ENCODE measurements around the gene ABHD4.
A peak's percentile ranks its signal among the peaks of the same experiment; 100 is the strongest.
"Not testable (repeated sequence)": the region's sequence is repeated elsewhere in the genome, so short reads cannot be mapped to it uniquely, and the experiment has no call there.

ABHD4 gene

DNA sequence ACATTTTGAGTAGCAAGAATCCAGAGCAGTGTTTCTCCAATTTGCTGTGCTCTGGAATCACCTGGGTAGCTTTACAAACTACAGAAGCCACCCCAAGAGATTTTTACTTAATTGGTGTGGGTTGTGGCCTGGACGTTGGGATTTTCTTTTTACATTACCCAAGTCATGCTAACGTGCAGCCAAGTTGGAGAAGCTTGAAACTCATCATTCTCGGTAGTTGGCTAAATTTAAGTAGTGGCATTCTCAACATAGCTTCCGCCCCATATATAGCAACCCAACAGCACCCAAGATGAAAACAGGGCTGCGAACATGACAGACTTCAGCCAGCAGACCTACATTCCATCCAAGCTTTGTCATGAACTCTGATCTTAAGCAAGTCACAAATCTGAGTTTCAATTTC, 34.1 kb upstream of the ABHD4 start:
- H3K79me2 ChIP-seq (ENCODE audit: low read length): peaks cover 26% of the 10 kb centered on the region
- peaks cover 64% of the 10 kb centered on the region for H3K4me1 ChIP-seq (ENCODE audit: low read length)
- H3K9me3 ChIP-seq (replicated peaks; ENCODE audit: insufficient read depth, low read length): no peaks in the 10 kb centered on the region
- H3K36me3 ChIP-seq (replicated peaks; ENCODE audit: insufficient read depth, low read length): no peaks in the 10 kb centered on the region
- H3K4me3 ChIP-seq (ENCODE audit: low read length): no peak overlapping the region
- no peaks in the 10 kb centered on the region for H3K9me2 ChIP-seq (replicated peaks; ENCODE audit: insufficient read depth, low read length)
- peak; percentile 55 for DNase-seq
- no peak for TF ChIP-seq EZH2phosphoT487 (IDR thresholded peaks at IDR 0.05; ENCODE audit: low read length)
- no peak for TF ChIP-seq EZH2 (optimal IDR thresholded peaks at IDR 0.05; ENCODE audit: low read depth, low read length)
- TF ChIP-seq, protein P1, sequence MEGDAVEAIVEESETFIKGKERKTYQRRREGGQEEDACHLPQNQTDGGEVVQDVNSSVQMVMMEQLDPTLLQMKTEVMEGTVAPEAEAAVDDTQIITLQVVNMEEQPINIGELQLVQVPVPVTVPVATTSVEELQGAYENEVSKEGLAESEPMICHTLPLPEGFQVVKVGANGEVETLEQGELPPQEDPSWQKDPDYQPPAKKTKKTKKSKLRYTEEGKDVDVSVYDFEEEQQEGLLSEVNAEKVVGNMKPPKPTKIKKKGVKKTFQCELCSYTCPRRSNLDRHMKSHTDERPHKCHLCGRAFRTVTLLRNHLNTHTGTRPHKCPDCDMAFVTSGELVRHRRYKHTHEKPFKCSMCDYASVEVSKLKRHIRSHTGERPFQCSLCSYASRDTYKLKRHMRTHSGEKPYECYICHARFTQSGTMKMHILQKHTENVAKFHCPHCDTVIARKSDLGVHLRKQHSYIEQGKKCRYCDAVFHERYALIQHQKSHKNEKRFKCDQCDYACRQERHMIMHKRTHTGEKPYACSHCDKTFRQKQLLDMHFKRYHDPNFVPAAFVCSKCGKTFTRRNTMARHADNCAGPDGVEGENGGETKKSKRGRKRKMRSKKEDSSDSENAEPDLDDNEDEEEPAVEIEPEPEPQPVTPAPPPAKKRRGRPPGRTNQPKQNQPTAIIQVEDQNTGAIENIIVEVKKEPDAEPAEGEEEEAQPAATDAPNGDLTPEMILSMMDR (IDR thresholded peaks at IDR 0.05; ENCODE audit: low read length): no peak
- peak overlapping the region; percentile 49; the same call in 1 of the 2 replicates for H3K9ac ChIP-seq (ENCODE audit: low read length)
- H3F3A ChIP-seq (ENCODE audit: insufficient read depth, low read length): peaks cover 37% of the 10 kb centered on the region
- H3K27me3 ChIP-seq (replicated peaks; ENCODE audit: insufficient read depth, low read length): no peaks in the 10 kb centered on the region
- H3K27ac ChIP-seq (ENCODE audit: low read length): peak overlapping the region; percentile 97
- peak overlapping the region; percentile 60 for H3K4me2 ChIP-seq (ENCODE audit: low read depth, low read length)
- H4K20me1 ChIP-seq (ENCODE audit: insufficient read depth, low read length): no peaks in the 10 kb centered on the region
- H2AFZ ChIP-seq (ENCODE audit: low read length): no peak overlapping the region

DNA sequence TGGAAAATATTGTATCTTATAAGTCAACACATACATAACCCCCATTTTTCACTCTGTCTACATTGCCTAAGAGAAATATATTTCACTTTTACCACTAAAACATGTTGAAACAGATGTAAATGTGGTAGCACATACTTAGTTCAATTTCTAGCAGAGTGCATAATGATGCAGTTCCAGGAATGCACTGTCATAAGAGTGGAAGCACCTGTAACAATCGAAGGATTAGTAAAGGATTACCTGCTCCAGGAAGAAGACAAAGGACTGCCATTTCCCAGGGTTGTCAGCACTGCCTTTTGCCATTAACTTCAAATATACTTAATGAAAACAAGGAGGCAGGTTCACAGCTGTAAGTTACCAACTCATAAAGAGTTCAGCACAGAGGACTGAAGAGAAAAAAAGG, 33.6 kb upstream of the ABHD4 start:
- Histone ChIP-seq H3F3A (ENCODE audit: insufficient read depth, low read length) (peaks cover 37% of the 10 kb centered on the region), H4K20me1 (ENCODE audit: insufficient read depth, low read length) (no peaks in the 10 kb centered on the region), H2AFZ (ENCODE audit: low read length) (no peak overlapping the region), H3K27ac (ENCODE audit: low read length) (peak overlapping the region; percentile 97), H3K9me3 (replicated peaks; ENCODE audit: insufficient read depth, low read length) (no peaks in the 10 kb centered on the region), H3K9me2 (replicated peaks; ENCODE audit: insufficient read depth, low read length) (no peaks in the 10 kb centered on the region), H3K4me3 (ENCODE audit: low read length) (no peak overlapping the region), H3K9ac (ENCODE audit: low read length) (peak overlapping the region; percentile 49), H3K36me3 (replicated peaks; ENCODE audit: insufficient read depth, low read length) (no peaks in the 10 kb centered on the region), H3K79me2 (ENCODE audit: low read length) (peaks cover 30% of the 10 kb centered on the region), H3K27me3 (replicated peaks; ENCODE audit: insufficient read depth, low read length) (no peaks in the 10 kb centered on the region), H3K4me1 (ENCODE audit: low read length) (peaks cover 64% of the 10 kb centered on the region), H3K4me2 (ENCODE audit: low read depth, low read length) (peak overlapping the region; percentile 60)
- TF ChIP-seq EZH2phosphoT487 (IDR thresholded peaks at IDR 0.05; ENCODE audit: low read length): no peak
- TF ChIP-seq, protein P1 (IDR thresholded peaks at IDR 0.05; ENCODE audit: low read length): no peak
- no peak for TF ChIP-seq EZH2 (optimal IDR thresholded peaks at IDR 0.05; ENCODE audit: low read depth, low read length)
- DNase-seq: no peak

DNA sequence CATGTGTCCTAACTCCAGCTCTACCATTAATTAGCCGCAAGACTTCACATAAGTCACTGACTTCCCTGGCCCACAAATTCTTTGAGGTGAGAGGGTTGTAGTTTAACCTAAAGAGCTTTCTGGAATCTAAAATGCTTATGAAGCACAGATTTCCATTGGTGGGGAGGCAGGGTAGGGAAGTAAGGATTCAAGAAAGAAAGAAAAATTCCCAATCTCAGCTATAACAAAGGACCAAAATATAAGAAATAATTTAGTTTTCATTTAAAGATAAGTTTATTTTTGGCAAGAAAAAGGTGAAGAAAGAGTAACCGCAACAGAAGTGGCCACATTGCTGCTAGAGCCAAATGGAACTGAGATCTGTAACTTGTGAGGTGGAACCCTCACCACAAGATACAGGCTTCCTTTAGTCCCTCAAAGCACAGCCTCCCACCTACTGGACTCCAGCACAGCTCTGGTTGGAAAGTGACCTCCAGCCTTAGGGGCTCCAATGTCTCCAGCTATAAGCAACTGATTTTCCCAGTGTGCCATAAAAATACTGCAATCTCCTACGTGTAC, 32.6 kb upstream of the ABHD4 start:
- Histone ChIP-seq H3K9me2 (replicated peaks; ENCODE audit: insufficient read depth, low read length) (no peaks in the 10 kb centered on the region), H3K9ac (ENCODE audit: low read length) (peak overlapping the region; percentile 49; the same call in 1 of the 2 replicates), H3K4me2 (ENCODE audit: low read depth, low read length) (peak overlapping the region; percentile 60; the same call in 1 of the 2 replicates), H4K20me1 (ENCODE audit: insufficient read depth, low read length) (no peaks in the 10 kb centered on the region), H3K79me2 (ENCODE audit: low read length) (peaks cover 36% of the 10 kb centered on the region), H3K27me3 (replicated peaks; ENCODE audit: insufficient read depth, low read length) (no peaks in the 10 kb centered on the region), H3K4me1 (ENCODE audit: low read length) (peaks cover 65% of the 10 kb centered on the region), H3K36me3 (replicated peaks; ENCODE audit: insufficient read depth, low read length) (no peaks in the 10 kb centered on the region), H3K4me3 (ENCODE audit: low read length) (no peak overlapping the region), H3K9me3 (replicated peaks; ENCODE audit: insufficient read depth, low read length) (no peaks in the 10 kb centered on the region), H3K27ac (ENCODE audit: low read length) (peak overlapping the region; percentile 97), H2AFZ (ENCODE audit: low read length) (no peak overlapping the region), H3F3A (ENCODE audit: insufficient read depth, low read length) (peaks cover 37% of the 10 kb centered on the region)
- no peak for DNase-seq
- TF ChIP-seq EZH2phosphoT487 (IDR thresholded peaks at IDR 0.05; ENCODE audit: low read length): no peak
- TF ChIP-seq EZH2 (optimal IDR thresholded peaks at IDR 0.05; ENCODE audit: low read depth, low read length): no peak
- TF ChIP-seq, protein P1 (IDR thresholded peaks at IDR 0.05; ENCODE audit: low read length): no peak

DNA sequence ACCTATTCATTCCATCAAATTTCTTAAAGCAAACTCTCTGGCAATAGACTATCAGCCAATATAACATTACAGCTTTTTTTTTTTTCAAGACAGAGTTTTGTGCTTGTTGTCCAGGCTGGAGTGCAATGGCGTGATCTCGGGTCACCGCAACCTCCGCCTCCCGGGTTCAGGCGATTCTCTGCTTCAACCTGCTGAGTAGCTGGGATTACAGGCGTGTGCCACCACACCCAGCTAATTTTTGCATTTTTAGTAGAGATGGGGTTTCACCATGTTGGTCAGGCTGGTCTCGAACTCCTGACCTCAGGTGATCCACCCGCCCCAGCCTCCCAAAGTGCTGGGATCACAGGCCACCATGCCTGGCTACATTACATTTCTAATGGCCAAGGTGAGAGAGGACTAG, 31.8 kb upstream of the ABHD4 start:
- H3K9ac ChIP-seq (ENCODE audit: low read length); H3K4me3 ChIP-seq (ENCODE audit: low read length); H3K9me3 ChIP-seq (replicated peaks; ENCODE audit: insufficient read depth, low read length); H3K36me3 ChIP-seq (replicated peaks; ENCODE audit: insufficient read depth, low read length); H3K27me3 ChIP-seq (replicated peaks; ENCODE audit: insufficient read depth, low read length); DNase-seq; H2AFZ ChIP-seq (ENCODE audit: low read length); H4K20me1 ChIP-seq (ENCODE audit: insufficient read depth, low read length); H3K9me2 ChIP-seq (replicated peaks; ENCODE audit: insufficient read depth, low read length): not testable (repeated sequence)
- 0 out of 2 replicates have a peak overlapping the region, but pooled peaks have one; percentile 60 for H3K4me2 ChIP-seq (ENCODE audit: low read depth, low read length)
- H3K79me2 ChIP-seq (ENCODE audit: low read length): peaks cover 36% of the 10 kb centered on the region
- peak overlapping the region; percentile 97; the same call in 1 of the 2 replicates for H3K27ac ChIP-seq (ENCODE audit: low read length)
- H3F3A ChIP-seq (ENCODE audit: insufficient read depth, low read length): peaks cover 39% of the 10 kb centered on the region
- peaks cover 67% of the 10 kb centered on the region for H3K4me1 ChIP-seq (ENCODE audit: low read length)

Data from MM.1S (cell line).